RKO (cell line): ENCODE measurements around the gene KRI1.
"Not testable (repeated sequence)": the region's sequence is repeated elsewhere in the genome, so short reads cannot be mapped to it uniquely, and the experiment has no call there.

Source experiments
- DNase-seq: peaks from one replicate; pipeline ENCODE4 v3.0.0-alpha.2; 2016; ENCODE audit warnings: low spot score

The KRI1 gene

DNA sequence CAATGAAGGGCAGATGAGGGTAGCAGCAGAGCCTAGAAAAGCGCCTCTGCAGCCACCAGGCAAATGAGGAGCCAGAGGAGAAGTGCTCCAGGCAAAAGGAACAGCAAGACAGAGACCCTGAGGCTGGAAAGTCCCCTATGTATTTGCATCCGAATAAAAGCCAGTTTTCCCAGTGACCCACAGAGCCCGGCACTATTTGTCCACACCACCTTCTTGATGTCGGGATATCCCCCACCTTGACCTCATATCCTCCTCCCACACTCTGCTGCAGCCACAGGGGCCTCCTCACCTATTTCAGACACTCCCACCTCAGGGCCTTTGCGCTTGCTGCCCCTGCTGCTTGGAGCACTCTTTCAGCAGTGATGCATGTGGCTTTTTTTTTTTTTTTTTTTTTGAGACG, 15.5 kb downstream of the KRI1 start:
- DNase-seq: no peak

DNA sequence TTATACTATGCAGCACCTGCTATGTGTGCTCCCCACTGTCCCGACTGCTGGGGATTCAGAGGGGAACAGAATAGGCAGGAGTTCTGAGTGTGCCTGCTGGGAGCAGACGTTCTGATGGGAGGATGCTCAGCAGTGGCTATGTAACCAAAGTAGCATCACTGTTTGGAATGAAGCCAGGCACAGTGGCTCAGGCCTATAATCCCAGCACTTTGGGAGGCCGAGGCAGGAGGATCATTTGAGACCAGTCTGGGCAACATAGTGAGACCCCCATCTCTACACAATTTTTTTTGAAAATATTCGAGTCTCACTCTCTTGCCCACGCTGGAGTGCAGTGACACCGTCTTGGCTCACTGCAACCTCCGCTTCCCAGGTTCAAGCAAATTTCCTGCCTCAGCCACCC, 16.1 kb downstream of the KRI1 start:
- no peak for DNase-seq

DNA sequence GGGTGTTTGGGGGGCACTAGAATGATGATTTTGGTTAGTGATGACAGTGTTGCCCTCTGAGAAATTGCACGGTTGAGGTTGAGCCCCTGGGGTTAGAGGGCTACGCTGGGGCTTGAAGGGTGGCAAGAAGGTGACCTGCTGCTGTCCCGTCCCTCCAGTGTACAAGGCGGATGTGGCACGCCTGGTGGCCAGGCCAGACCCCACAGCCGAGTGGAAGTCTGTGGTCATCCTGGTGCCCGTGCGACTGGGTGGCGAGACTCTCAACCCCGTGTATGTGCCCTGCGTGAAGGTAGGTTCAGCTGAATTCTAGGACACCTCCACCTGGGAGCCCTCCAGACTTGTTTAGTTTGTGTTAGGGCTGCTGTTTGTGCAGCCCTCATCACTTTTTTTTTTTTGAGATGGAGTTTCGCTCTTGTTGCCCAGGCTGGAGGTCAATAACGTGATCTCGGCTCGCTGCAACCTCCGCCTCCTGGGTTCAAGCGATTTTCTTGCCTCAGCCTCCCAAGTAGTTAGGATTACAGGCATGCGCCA, 17.0 kb downstream of the KRI1 start:
- no peak for DNase-seq

DNA sequence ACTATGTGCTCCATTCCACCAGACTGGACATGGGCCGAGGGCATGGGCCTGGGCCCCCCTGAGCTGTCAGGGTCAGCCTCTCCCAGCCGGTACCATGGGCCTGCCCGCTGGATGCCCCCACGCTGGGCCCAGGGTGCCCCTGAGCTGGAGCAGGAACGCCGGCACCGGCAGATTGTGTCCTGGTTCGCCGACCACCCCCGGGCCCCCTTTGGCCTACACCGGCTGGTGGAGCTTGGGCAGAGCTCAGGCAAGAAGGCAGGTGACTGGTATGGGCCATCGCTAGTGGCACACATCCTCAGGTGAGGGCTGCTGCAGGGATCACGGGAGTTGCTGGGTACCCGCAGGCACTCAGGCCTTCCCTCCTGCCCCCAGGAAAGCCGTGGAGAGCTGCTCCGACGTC, 19.0 kb downstream of the KRI1 start:
- DNase-seq: no peak

DNA sequence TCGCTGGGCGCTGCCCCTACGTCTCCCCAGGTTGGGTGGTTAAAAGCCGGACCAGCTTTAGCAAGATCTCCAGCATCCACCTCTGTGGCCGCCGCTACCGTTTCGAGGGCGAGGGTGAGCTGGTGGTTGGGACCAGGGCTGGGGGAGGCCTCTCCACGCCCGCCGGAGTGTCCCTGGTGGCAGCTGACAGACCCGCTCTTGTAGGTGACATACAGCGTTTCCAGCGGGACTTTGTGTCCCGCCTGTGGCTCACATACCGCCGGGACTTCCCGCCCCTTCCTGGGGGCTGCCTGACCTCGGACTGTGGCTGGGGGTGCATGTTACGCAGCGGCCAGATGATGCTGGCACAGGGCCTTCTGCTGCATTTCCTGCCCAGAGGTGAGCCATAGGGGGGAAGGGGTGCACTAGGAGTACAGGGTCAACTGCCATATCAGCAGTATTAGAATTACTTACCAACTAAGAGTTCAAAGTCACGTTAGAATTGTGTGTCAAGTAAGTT, 21.0 kb downstream of the KRI1 start:
- no peak for DNase-seq

DNA sequence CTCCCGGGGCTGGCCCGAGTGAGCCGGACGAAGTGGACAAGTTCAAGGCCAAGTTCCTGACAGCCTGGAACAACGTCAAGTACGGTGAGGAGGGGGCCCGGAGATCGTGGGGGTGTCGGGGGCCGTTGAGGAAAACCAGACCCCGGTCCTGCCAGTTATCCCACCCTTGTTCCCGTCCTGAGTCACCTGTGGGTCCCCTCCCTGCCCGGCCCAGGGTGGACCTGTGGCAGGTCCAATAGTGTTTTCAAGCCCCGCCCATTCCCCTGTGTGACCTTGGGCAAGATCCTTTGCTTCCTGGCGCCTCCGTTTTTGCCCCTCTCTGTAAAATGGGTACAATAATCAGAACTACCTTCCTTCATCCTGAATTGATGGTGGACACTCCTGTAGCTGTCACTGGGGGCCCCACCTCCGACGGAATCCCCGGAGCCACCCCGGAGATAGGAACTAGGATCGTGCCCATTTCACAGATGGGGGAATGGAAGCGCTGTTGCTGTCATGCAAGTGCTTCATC, 21.5 kb downstream of the KRI1 start:
- DNase-seq: no peak

DNA sequence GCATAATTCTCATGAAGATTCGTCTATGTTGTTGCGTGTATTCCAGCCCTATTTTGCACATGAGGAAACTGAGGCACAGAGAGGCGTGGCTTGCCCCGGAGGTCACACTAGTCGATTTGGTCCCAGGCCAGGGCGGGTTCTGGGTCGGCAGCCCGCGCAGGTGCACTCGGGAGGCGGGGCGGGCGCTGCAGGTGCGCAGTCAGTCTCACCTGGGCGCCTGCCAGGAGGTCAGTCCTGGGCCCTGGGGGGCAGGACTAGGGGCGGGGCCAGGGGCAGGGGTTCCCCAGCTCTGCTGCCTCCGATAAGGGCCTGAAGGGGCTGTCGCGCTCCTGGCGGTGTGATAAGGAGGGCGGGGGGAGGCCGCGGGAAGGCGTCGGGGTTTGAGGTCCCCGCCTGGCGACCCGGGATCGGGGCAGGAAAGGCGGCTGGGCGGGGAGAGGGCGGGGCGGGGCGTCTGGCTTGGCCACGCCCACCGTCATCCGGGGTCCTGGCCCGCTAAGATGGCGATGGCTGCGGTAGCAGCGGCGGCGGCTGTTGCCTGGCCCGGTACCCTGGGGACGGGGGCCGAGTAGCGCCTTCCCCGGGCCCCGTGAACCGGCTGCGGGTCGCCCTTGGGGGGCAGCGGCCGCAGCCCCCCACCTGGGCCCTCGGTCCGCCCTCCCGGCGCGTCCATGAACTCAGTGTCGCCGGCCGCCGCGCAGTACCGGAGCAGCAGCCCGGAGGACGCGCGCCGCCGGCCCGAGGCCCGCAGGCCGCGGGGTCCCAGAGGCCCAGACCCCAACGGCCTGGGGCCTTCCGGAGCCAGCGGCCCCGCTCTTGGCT, 22.2 kb downstream of the KRI1 start, which contains the start of gene ATG4D:
ATG4D (plus strand) TSS at position 485 of the 822 bp plus-strand sequence; CDS start at position 672, 187 bp downstream.
- DNase-seq: peak; percentile 71

DNA sequence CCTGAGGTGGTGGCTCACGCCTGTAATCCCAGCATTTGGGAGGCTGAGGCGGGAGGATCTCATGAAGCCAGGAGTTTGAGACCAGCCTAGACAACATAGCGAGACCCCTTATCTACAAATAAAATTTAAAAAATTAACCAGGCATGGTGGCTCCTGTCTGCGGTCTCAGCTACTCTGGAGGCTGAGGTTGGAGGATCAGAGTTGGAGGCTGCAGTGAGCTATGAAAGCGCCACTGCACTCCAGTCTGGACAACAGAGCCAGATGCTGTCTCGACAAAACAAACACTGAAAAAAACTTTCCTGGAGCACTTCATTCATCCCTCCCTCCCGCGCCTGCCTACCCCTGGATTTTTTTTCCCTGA, 22.8 kb downstream of the KRI1 start:
- no peak for DNase-seq

DNA sequence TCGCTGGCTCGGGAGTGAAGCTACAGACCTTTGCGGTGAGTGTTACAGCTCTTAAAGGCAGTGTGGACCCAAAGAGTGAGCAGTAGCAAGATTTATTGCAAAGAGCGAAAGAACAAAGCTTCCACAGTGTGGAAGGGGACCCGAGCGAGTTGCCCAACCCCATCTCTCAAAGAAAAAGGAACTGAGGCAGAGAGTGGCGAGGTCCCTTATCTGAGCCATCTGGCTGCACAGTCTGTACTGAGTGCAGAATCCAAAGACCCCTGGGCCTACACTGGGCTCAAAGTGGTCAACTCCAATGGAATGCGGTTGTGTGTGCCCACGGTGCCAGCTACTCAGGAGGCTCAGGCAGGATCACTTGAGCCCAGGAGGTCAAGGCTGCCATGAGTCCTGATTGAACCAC, 26.8 kb downstream of the KRI1 start:
- not testable (repeated sequence) for DNase-seq

DNA sequence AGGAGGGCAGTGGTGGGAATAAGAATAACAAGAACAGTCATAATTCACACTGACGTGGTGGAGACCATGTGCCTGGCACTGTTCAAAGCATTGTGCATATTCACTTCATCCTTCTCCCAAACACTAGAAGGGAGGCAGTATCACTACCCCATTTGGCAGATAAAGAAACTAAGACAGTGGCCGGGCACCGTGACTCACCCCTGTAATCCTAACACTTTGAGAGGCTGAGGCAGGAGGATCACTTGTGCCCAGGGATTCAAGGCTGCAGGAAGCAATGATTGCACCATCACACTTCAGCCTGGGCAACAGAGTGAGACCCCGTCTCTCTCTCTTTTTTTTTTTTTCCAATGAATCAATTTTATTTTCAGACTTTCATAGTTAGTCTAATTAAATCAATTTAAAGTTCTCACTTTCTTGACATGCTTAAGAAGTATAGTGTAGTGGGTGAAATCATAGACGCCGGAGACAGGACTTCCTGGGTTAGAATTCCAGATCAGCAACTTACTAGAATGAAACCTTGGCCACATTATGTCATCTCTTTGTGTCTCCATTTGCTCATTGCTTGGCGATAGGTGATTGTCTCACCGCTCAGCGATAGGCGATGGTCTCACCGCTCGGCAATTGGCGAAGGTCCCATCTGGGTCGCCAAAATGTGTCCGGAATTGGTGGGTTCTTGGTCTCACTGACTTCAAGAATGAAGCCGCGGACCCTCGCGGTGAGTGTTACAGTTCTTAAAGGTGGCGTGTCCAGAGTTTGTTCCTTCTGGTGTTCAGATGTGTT, 27.4 kb downstream of the KRI1 start:
- DNase-seq: no peak

DNA sequence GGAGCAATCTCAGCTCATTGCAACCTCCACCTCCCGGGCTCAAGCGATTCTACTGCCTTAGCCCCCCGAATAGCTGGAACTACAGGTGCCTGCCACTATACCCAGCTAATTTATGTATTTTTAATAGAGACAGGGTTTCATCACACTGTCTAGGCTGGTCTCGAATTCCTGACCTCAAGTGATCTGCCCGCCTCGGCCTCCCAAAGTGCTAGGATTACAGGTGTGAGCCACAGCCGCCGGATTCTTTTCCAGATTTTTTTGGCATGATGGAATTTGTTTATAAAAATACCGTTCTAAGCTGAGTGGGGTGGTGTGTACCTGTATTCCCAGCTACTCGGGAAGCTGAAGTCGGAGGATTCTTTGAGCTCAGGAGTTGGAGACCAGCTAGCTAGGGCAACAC, 28.1 kb downstream of the KRI1 start:
- DNase-seq: no peak

DNA sequence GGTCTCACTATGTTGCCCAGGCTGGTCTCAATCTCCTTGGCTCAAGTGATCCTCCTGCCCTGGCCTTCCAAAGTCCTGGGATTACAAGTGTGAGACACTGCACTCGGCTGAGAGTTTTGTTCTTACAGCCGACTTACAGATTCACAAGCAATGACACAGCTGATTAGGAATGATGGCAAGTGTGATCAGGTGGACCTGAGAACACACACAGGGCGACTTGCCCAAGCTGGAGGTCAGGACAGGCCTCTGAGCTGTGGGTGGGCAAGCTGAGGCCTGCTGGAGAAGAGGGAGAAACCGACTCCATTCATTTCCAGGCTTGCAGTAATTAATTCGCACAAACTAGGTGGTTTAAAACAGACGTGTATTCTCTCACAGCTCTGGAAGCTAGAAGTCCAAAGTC, 30.2 kb downstream of the KRI1 start:
- no peak for DNase-seq

DNA sequence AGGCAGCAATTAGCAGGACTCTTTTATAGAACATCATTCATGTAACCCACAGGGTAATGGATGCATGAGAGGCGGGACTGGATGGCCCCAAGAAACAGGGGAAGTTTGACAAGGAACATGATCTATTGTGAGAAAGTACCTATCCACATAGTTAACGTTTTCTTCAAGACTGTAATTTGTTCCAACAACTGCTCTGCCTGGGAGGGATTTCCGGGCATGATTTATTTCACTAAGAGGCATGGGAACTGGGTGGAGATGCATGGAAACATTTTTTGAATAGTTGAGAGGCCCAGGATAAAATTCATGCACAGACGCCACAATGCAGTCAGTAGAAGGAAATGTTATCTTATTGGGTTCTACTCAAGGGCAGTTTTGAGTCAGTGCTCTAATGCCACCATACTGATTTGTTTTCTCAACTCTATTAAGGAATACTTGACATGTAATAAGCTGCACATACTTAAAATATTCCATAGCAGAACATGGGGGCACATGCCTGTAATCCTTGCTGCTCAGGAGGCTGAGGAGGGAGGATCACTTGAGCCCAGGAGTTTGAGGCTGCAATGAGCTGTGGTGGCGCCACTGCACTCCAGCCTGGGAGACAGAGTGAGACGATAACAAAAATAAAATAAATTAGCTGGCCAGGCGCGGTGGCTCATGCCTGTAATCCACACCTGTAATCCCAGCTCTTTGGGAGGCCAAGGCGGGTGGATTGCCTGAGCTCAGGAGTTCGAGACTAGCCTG, 32.0 kb downstream of the KRI1 start:
- no peak for DNase-seq

DNA sequence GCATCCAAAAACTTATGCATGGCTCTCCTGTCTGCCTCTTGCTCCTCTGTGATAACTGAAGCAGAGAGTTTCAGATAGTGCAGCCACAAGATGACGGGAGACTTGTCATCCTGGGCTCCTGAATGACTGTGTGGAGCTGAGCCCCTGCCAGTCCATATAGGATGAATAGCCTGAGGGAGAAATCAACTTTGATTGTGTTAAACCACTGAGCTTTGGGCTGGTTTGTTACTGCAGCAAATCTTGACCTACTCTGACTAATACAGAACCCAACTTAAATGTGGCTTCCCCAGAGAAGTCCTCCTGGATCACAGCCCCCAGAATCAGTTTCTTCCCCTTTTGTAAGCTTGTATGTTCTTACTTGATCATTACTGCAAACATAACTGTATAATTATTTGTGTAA, 33.4 kb downstream of the KRI1 start:
- no peak for DNase-seq

DNA sequence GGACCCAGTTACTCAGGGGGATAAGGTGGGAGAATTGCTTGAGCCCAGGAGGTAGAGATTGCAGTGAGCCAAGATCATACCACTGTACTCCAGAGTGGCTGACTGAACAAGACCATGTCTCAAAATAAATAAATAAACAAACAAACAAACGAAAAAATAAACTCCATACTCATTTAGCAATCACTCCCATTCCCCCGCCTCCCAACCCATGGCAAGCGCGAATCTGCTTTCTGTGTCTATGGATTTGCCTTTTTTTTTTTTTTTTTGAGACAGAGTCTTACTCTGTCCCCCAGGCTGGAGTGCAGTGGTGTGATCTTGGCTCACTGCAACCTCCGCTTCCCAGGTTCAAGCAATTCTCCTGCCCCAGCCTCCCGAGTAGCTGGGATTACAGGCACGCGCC, 38.9 kb downstream of the KRI1 start:
- not testable (repeated sequence) for DNase-seq

DNA sequence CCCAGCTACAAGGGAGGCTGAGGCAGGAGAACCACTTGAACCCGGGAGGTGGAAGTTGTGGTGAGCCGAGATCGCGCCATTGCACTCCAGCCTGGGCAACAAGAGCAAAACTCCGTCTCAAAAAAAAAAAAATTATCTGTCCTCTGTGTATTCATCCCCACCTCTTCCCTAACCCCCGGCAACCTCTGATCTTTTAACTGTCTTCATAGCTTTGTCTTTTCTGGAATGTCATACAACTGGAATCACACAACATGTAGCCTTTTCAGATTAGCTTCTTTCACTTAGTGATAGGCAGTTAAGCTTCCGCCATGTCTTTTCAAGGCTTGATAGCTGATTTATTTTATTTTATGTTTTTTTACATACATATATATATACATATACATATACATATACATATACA, 40.2 kb downstream of the KRI1 start:
- no peak for DNase-seq

DNA sequence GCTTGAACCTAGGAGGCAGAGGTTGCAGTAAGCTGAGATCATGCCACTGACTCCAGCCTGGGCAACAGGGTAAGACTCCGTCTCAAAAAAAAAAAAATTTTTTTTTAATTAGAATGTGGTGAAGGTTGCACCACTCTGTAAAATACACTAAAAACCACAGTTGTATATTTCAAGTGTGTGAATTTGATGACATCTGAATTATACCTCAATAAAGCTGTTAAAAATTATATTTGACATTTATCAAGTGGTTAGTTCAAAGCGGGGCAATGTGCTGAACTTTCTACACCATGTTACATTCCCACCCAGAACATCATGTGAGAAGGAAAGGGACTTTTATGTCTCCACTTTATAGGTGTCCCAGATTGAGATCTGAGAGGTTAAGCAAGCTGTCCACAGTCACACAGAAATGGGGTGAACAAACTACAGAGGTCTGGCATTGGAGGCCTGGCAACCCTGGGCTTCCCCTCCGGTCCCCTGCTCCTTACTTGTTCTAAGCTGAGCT, 42.6 kb downstream of the KRI1 start:
- DNase-seq: no peak

DNA sequence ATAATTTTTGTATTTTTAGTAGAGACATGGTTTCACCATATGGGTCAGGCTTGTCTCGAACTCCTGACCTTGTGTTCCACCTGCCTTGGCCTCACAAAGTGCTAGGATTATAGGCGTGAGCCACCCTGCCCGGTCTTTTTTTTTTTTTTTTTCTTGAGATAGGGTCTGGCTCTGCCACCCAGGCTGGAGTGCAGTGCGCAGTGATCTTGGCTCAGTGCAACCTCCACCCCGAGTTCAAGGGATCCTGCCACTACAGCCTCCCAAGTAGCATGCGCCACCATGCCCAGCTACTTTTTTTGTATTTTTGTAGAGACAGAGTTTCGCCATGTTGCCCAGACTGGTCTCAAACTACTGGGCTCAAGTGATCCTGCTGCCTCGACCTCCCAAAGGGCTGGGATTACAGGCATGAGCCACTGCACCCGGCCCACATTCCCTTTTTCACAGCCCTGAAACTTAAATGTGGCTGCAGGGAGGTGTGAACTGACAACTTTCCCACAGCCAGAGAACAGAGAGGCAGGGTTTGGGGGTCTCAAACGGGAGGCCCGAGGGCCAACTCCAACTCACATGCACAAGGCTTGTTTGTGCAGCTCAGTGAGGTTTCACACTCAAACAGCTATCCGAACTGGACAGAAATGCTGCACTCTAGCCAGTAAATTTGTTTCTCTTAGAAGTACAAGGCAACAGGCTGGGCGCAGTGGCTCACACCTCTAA, 44.2 kb downstream of the KRI1 start:
- DNase-seq: no peak

DNA sequence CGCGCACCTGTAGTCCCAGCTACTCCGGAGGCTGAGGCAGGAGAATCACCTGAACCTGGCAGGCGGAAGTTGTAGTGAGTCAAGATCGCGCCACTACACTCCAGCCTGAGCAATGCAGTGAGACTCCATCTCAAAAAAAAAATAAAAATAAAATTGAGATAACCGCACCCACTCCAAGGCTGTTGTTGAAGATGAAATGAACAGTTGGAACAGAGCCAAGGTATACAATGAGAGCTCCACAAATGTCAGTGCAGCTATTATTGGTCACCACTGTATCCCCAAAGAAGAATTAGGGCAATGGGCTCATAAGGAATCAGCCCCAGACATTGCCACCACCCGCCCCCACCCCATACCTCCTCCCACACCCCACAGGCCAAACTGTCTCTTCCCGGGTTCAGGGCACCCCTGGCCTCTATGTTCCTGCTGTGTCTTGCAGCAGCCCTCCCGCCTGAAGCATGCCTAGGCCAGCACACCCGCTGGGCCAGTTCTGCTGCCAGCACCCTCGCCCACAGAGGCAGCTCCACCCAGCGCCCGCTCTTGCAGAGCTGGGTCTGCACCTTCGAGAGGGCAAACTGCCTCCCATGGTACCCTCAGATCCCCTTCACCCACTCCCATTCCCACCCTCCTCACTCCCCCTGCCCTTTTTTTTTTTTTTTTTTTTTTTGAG, 45.0 kb downstream of the KRI1 start:
- no peak for DNase-seq

DNA sequence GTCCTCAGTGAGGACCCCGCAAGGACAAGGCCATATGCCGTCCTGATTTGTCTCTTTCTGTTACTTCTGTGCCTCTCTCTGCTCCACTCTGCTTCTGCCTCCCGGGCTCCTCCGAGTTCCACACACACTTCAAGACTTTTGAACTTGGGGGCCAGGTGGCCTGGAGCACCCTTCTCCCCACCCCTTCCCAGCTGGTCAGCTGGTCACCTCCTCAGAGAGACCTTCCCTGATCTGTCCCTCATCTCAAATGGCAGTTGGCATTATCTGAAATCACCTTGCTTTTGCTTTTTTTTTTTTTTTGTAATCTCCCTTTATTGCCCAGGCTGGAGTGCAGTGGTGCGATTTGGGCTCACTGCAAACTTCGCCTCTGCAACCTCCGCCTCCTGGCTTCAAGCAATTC, 46.4 kb downstream of the KRI1 start:
- no peak for DNase-seq
